ENCODE data around the gene ATXN1. TPM values are rescaled to one million over a fixed set of nuclear protein-coding genes. Genes with fewer than 3 reads are reported as not detected.

ATXN1 gene
- total and polyA plus RNA-seq, 2 experiments from 2014 or later: 4.8 to 9.1 TPM

GRCh38 chr6:16756660-16757255, 4.5 kb downstream of the ATXN1 start (continued):
- TF ChIP-seq, protein P1, sequence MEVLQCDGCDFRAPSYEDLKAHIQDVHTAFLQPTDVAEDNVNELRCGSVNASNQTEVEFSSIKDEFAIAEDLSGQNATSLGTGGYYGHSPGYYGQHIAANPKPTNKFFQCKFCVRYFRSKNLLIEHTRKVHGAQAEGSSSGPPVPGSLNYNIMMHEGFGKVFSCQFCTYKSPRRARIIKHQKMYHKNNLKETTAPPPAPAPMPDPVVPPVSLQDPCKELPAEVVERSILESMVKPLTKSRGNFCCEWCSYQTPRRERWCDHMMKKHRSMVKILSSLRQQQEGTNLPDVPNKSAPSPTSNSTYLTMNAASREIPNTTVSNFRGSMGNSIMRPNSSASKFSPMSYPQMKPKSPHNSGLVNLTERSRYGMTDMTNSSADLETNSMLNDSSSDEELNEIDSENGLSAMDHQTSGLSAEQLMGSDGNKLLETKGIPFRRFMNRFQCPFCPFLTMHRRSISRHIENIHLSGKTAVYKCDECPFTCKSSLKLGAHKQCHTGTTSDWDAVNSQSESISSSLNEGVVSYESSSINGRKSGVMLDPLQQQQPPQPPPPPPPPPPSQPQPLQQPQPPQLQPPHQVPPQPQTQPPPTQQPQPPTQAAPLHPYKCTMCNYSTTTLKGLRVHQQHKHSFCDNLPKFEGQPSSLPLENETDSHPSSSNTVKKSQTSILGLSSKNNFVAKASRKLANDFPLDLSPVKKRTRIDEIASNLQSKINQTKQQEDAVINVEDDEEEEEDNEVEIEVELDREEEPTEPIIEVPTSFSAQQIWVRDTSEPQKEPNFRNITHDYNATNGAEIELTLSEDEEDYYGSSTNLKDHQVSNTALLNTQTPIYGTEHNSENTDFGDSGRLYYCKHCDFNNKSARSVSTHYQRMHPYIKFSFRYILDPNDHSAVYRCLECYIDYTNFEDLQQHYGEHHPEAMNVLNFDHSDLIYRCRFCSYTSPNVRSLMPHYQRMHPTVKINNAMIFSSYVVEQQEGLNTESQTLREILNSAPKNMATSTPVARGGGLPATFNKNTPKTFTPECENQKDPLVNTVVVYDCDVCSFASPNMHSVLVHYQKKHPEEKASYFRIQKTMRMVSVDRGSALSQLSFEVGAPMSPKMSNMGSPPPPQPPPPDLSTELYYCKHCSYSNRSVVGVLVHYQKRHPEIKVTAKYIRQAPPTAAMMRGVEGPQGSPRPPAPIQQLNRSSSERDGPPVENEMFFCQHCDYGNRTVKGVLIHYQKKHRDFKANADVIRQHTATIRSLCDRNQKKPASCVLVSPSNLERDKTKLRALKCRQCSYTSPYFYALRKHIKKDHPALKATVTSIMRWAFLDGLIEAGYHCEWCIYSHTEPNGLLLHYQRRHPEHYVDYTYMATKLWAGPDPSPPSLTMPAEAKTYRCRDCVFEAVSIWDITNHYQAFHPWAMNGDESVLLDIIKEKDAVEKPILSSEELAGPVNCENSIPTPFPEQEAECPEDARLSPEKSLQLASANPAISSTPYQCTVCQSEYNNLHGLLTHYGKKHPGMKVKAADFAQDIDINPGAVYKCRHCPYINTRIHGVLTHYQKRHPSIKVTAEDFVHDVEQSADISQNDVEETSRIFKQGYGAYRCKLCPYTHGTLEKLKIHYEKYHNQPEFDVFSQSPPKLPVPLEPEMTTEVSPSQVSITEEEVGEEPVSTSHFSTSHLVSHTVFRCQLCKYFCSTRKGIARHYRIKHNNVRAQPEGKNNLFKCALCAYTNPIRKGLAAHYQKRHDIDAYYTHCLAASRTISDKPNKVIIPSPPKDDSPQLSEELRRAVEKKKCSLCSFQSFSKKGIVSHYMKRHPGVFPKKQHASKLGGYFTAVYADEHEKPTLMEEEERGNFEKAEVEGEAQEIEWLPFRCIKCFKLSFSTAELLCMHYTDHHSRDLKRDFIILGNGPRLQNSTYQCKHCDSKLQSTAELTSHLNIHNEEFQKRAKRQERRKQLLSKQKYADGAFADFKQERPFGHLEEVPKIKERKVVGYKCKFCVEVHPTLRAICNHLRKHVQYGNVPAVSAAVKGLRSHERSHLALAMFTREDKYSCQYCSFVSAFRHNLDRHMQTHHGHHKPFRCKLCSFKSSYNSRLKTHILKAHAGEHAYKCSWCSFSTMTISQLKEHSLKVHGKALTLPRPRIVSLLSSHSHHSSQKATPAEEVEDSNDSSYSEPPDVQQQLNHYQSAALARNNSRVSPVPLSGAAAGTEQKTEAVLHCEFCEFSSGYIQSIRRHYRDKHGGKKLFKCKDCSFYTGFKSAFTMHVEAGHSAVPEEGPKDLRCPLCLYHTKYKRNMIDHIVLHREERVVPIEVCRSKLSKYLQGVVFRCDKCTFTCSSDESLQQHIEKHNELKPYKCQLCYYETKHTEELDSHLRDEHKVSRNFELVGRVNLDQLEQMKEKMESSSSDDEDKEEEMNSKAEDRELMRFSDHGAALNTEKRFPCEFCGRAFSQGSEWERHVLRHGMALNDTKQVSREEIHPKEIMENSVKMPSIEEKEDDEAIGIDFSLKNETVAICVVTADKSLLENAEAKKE (CRISPR knock-in tag; IDR thresholded peaks at IDR 0.05): no peak
- no peak for TF ChIP-seq EZH2phosphoT487 (IDR thresholded peaks at IDR 0.05; ENCODE audit: unreplicated experiment)

DNA sequence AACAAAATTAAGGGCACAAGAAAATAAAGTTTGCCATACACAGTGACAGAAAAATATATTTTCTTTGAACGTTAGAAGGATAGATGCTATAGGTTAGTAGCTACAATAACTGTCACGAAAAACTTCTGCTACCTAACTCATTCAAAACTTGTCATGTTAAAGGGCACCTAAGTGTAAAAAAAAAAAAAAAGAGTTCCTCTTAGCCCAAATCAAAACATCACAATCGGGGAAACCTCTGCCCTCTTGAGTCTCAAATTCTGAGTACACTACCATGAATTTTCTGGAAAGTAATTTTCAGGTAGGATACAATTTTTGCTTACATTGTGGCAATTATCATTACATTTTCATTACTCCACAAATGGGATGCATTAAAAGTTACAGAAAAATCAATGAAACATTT, 5.7 kb downstream of the ATXN1 start:
- Mint-ChIP-seq H3K36me3 (ENCODE audit: low read depth) (no peaks in the 10 kb centered on the region), H3K27me3 (ENCODE audit: insufficient read depth, low read depth, poor library complexity) (peaks cover 18% of the 10 kb centered on the region), H3K4me3 (no peak overlapping the region), H3K4me1 (peaks cover 35% of the 10 kb centered on the region), H3K9me3 (no peaks in the 10 kb centered on the region), H3K27ac (no peak overlapping the region)
- H3F3A ChIP-seq (replicated peaks; ENCODE audit: low read depth): no peaks in the 10 kb centered on the region
- peaks cover 10% of the 10 kb centered on the region for H3K4me1 ChIP-seq (ENCODE audit: insufficient read depth)
- H4K20me1 ChIP-seq (replicated peaks; ENCODE audit: insufficient read depth): no peaks in the 10 kb centered on the region
- H3K36me3 ChIP-seq (ENCODE audit: insufficient read depth): no peaks in the 10 kb centered on the region
- H2AFZ ChIP-seq: no peak overlapping the region
- 0 out of 2 replicates have a peak, but pooled peaks cover 4% of the 10 kb centered on the region for H3K79me2 ChIP-seq (replicated peaks; ENCODE audit: insufficient read depth)
- H3K27ac ChIP-seq (ENCODE audit: low read depth): no peak overlapping the region
- peaks cover 9% of the 10 kb centered on the region; the same call in 1 of the 2 replicates for H3K27me3 ChIP-seq (ENCODE audit: insufficient read depth)
- no peaks in the 10 kb centered on the region for H3K9me2 ChIP-seq (ENCODE audit: insufficient read depth)
- H3K4me2 ChIP-seq: no peak overlapping the region
- no peak for DNase-seq (ENCODE audit: low spot score)
- no peak for ATAC-seq
- TF ChIP-seq POLR2AphosphoS5 (IDR thresholded peaks at IDR 0.05; ENCODE audit: low read depth) (no peak), STAT1 (IDR thresholded peaks at IDR 0.05; ENCODE audit: unreplicated experiment) (no peak), CTCF (conservative IDR thresholded peaks at IDR 0.05; ENCODE audit: low read depth in 2 of 2) (no peak), ZNF114 (CRISPR knock-in tag; IDR thresholded peaks at IDR 0.05) (no peak), EZH2phosphoT487 (IDR thresholded peaks at IDR 0.05; ENCODE audit: unreplicated experiment) (no peak)
- TF ChIP-seq, protein P2, sequence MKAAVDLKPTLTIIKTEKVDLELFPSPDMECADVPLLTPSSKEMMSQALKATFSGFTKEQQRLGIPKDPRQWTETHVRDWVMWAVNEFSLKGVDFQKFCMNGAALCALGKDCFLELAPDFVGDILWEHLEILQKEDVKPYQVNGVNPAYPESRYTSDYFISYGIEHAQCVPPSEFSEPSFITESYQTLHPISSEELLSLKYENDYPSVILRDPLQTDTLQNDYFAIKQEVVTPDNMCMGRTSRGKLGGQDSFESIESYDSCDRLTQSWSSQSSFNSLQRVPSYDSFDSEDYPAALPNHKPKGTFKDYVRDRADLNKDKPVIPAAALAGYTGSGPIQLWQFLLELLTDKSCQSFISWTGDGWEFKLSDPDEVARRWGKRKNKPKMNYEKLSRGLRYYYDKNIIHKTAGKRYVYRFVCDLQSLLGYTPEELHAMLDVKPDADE (IDR thresholded peaks at IDR 0.05): no peak
- no peak overlapping the region for H3K4me3 ChIP-seq

All from GM23338 (cell line).